ENCODE results near the gene ERC2.
"Not testable (repeated sequence)": the region's sequence is repeated elsewhere in the genome, so short reads cannot be mapped to it uniquely, and the experiment has no call there.

Gene ERC2

GRCh38 chr3:55860049-55860721 lies 608.1 kb downstream of the ERC2 start:
- no peak for DNase-seq

- DNase-seq, result no peak
Observed at GRCh38 chr3:55859305-55859704, 609.0 kb downstream of the ERC2 start.

- DNase-seq, result no peak
Observed at GRCh38 chr3:55858727-55859126, 609.5 kb downstream of the ERC2 start.

GRCh38 chr3:55858302-55858701 lies 610.0 kb downstream of the ERC2 start:
- DNase-seq, result no peak

- no peak for DNase-seq
Observed at GRCh38 chr3:55857633-55858032, 610.6 kb downstream of the ERC2 start.

- no peak for DNase-seq
Observed at GRCh38 chr3:55855311-55855710, 613.0 kb downstream of the ERC2 start.

- DNase-seq, result no peak
Observed at GRCh38 chr3:55854494-55854893, 613.8 kb downstream of the ERC2 start.

- DNase-seq, result no peak
Observed at GRCh38 chr3:55852326-55852725, 615.9 kb downstream of the ERC2 start.

GRCh38 chr3:55842204-55842603 lies 626.1 kb downstream of the ERC2 start:
- no peak for DNase-seq

- DNase-seq, result not testable (repeated sequence)
Observed at GRCh38 chr3:55831876-55832275, 636.4 kb downstream of the ERC2 start.

GRCh38 chr3:55828712-55829111 lies 639.6 kb downstream of the ERC2 start:
- no peak for DNase-seq

- no peak for DNase-seq
Observed at GRCh38 chr3:55827786-55828185, 640.5 kb downstream of the ERC2 start.

- no peak for DNase-seq
Observed at GRCh38 chr3:55826731-55827496, 641.4 kb downstream of the ERC2 start.

GRCh38 chr3:55826097-55826496 lies 642.2 kb downstream of the ERC2 start:
- no peak for DNase-seq

- no peak for DNase-seq
Observed at GRCh38 chr3:55824406-55824805, 643.9 kb downstream of the ERC2 start.

GRCh38 chr3:55823829-55824228 lies 644.4 kb downstream of the ERC2 start:
- no peak for DNase-seq

GRCh38 chr3:55823001-55823400 lies 645.3 kb downstream of the ERC2 start:
- DNase-seq, result no peak

- no peak for DNase-seq
Observed at GRCh38 chr3:55819005-55819404, 649.3 kb downstream of the ERC2 start.

- DNase-seq, result no peak
Observed at GRCh38 chr3:55818485-55818884, 649.8 kb downstream of the ERC2 start.

GRCh38 chr3:55816794-55817576 lies 651.3 kb downstream of the ERC2 start:
- no peak for DNase-seq

- no peak for DNase-seq
Observed at GRCh38 chr3:55815262-55815661, 653.0 kb downstream of the ERC2 start.

- DNase-seq, result no peak
Observed at GRCh38 chr3:55813268-55814097, 654.8 kb downstream of the ERC2 start.
